Fibroblast of the aortic adventitia (primary cell): Measurements from ENCODE around the gene MAP6. TPM values are rescaled to one million over a fixed set of nuclear protein-coding genes. Genes with fewer than 3 reads are reported as not detected.
A peak's percentile ranks its signal among the peaks of the same experiment; 100 is the strongest.
"Not testable (repeated sequence)": the region's sequence is repeated elsewhere in the genome, so short reads cannot be mapped to it uniquely, and the experiment has no call there.

Experiments
- DNase-seq: peaks from one replicate; pipeline ENCODE4 v3.0.0-alpha.2; 2010; ENCODE audit warnings: low read depth
- H3K4me3 ChIP-seq: 2 replicates; pipeline ENCODE4 v1.5.1; 2011; ENCODE audit warnings: low read depth, mild to moderate bottlenecking, control low read depth, low read length, moderate library complexity
- CTCF ChIP-seq: IDR thresholded peaks from 2 replicates; pipeline ENCODE4 v1.5.1; 2011; ENCODE audit warnings: mild to moderate bottlenecking, low read length, control low read depth, inconsistent platforms; ENCODE audit not compliant: insufficient read depth
- total RNA-seq: library from RNA; depleted of rRNA; stranded (reverse); fragments of >200 nt; gene quantifications from 2 replicates; pipeline ENCODE4 v1.2.3, GENCODE V29; 2012; ENCODE audit warnings: low replicate concordance

MAP6 gene
- total RNA-seq, 1 donor = 10.0 TPM

- no peak for DNase-seq
- no peak for TF ChIP-seq CTCF
- no peak overlapping the region for H3K4me3 ChIP-seq
These were observed 83.6 kb downstream of the MAP6 start for GRCh38 chr11:75585293-75585670.

GRCh38 chr11:75584659-75585292, 84.1 kb downstream of the MAP6 start:
- peak; percentile 60 for DNase-seq
- H3K4me3 ChIP-seq = not testable (repeated sequence)

GRCh38 chr11:75583718-75584658, 84.8 kb downstream of the MAP6 start:
- peak; percentile 76 for DNase-seq
- TF ChIP-seq CTCF = no peak
- peak overlapping the region; percentile 73 for H3K4me3 ChIP-seq

GRCh38 chr11:75582895-75583717, 85.7 kb downstream of the MAP6 start:
- DNase-seq = peak; percentile 65
- peak; percentile 28 for TF ChIP-seq CTCF
- peak overlapping the region; percentile 73 for H3K4me3 ChIP-seq

- TF ChIP-seq CTCF = no peak
- no peak for DNase-seq
- H3K4me3 ChIP-seq = peak overlapping the region; percentile 73
These were observed 86.3 kb downstream of the MAP6 start for GRCh38 chr11:75582506-75582894.

GRCh38 chr11:75579841-75580240, 89.0 kb downstream of the MAP6 start:
- no peak for TF ChIP-seq CTCF
- H3K4me3 ChIP-seq = no peak overlapping the region
- DNase-seq = no peak

GRCh38 chr11:75578977-75579376, 89.9 kb downstream of the MAP6 start:
- DNase-seq = no peak
- TF ChIP-seq CTCF = no peak
- no peak overlapping the region for H3K4me3 ChIP-seq
